ENCODE results near the gene OSGIN1.
"Not testable (repeated sequence)": the region's sequence is repeated elsewhere in the genome, so short reads cannot be mapped to it uniquely, and the experiment has no call there.

OSGIN1 gene

DNA sequence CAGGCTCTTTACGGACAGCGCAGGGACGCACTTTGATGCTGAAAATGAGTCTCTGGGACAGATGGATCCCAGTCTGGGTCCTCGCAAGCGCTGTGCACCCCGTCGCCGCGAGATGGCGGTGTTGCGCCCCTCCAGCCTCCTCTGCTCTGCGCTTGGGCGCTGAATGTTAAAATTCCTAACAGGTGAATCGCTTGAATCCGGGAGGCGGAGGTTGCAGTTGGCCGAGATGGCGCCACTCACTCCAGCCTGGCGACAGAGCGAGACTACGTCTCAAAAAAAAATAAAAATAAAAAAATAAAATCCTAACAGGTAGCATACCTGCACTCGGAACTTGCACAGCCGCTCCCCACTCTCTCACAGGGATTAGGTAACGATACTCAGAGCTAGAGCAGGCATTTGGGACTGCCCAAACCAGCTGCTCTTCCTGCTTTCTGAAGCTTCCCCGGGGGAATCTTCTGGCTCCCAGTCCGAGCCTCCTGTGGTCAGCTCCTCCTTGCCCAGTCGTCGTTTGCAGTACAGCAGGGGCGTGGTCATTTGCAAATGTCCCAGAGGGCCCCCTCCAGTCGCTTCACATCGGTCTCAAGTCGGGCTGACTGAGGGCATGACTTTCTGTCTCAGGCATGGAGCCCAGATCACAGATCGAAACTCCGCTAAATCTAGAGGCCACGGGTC, 26.2 kb upstream of the OSGIN1 start:
- DNase-seq (ENCODE audit: low read depth) = peak; percentile 60

DNA sequence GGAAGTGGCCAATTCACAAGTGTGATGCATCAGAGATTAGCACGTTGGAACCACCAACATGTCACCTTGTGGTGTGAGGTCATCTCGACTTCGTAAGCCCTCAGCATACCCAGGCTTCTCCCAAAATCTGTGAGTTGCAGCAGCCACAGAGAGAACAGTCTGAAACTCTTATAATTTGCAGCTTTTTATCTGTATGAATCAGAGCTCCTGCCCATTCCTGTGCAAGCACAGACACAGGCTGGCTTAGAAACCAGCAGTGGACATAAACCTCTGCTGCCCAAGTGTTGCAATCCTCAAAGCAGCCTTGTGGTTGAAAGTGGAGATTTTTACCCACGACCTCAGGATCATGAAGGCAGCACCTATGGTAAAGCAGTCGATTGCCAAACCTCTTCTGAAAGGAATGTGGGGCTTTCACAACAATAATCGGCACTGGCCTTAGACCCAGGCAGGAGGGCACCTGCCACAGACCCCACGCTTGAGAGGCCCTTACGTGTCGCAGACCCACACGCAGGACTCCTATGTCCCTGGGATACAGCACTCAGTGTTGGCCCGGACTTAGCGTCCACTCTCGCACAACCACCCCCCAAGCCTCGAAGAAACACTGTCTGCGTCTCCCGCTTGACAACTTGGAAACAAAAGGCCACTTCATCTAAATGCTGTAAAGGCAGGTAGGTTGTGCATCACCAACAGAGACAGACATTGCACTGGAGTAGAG, 24.5 kb upstream of the OSGIN1 start:
- no peak for DNase-seq (ENCODE audit: low read depth)

DNA sequence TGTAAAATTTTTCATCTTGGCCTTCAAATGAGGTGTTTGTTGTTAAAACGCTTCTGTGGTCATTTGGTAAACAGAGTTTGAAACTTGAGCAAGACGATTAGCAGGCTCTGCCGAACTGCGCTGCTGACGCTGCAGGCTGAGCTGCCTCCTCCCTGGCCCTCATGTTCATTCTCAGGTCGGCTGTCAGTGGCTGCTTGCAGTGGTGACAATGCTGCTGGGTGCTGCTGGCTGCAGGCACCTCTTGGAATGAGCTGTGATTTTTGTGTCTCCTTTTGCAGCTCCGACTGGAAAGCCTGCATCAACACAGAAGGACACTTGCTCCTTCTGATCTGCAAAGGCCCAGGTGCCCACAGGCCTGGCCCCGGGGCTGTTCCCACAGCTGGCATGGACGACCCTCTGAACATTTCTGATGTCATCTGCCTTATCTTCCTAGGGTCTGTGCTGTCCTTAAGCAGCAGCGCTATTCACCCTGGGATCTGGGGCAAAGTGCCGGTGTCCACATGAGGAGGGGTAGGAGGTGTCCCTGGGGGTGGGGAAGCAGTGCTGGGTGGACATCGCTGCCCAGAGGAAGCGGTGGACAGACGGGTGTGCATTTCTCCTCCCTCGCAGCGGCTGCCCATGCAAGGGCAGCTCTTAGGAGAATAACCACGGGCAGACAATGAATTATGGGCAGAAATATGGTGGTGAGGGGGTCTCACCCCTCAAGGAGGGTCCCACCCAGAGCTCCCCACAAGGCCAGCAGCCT, 23.1 kb upstream of the OSGIN1 start:
- no peak for DNase-seq (ENCODE audit: low read depth)

DNA sequence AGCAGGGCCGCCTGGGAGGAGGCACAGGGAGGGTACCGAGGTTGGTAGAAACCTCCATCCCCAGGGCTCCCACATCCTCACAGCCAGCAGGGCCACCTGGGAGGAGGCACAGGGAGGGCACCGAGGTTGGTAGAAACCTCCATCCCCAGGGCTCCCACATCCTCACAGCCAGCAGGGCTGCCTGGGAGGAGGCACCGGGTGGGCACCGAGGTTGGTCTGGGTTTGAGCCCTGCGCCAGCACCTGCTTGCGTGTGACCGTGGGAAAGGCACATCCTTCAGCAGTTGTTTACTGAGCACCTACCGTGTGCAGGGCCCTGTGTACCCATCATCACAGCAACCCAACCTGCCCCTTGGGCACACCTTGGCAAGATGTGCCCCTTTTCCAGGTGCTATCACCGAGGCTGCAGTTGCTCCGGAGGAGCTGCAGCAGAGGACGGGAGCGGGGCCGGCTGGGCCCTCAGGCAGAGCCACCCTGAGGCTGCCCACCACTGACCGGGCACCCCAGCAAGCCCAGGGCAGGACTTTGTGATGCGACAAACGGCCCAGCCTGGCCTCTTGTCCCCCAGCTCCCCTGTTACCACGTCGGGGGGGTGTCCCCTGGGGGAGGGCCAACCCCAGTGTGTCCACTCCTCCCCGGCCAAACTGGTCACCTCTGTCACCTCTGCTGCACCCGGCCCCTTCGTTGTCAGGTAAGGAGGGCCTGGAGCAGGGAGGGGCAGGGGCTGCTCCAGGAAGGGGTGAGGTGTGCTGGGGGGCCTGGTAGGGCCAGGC, 22.1 kb upstream of the OSGIN1 start:
- no peak for DNase-seq (ENCODE audit: low read depth)

DNA sequence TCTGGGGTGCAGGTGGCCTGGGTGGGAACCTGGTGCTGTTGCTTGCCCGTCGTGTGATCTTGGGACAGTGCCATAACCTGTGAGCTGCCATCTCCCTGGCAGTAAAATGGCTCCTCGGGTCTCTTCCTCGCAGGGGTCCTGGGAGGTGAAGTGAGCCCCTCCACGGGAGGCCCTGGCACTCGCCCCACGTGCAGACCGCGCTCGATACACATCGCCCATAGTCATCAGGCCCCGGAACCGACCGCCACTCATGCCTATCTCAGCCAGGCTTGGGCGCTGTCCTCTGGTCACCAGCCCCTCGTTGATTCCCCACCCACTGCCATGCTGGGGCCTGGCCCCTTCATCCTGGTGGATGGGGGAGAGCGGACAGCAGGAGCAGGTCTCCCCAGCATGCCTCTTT, 21.5 kb upstream of the OSGIN1 start:
- no peak for DNase-seq (ENCODE audit: low read depth)

DNA sequence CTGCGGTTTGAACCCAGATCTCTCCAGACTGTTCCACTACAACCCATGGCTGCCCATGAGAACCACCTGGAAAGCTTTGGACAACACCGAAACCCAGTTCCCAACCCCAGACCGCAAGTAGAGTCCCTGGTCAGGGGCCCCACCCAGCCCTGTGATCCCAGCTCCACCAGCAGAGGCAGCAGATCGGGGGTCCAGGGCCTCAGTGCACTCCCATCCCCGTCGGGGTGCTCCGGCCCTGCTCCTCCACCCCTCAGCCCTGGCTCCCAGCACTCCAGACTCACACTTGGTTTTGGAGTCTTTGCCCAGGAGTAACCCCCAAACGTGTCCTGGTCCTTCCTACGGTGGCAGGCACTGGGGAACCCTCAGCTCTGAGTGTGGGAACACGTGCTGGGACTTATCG, 20.7 kb upstream of the OSGIN1 start:
- DNase-seq (ENCODE audit: low read depth) = no peak

DNA sequence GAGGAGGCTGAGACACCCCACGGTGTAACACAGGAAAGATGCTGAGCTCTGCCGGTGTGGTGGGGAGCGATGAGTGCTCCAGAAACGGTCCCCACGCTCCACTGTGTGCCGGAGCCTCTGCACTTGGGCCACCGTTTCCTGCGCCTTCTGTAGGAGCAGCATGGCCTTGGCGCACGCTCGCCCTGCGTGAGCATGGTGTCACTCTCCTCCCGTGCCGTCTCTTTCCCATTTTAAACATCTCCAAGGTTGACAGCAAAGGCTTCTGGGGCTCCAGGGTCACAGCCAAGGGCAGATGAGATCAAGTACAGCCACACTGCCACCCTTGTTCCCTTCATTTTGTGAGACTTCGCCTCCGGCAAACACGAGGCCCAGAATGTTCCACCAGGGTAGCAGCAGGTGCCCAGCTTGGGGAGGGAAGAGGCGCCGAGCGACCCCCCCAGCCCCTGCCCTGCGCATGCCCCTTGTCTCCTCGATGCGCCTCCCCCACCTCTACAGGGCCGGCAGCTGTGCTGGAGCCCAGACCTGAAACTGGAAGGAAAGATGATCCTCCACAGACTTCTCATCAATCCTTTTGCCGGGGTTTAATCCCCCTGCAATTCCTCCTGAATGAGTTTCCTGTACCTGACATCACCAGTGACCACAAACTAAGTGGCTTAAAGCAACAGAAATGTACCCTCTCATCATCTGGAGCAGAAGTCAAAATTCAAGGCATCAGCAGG, 19.9 kb upstream of the OSGIN1 start:
- no peak for DNase-seq (ENCODE audit: low read depth)

DNA sequence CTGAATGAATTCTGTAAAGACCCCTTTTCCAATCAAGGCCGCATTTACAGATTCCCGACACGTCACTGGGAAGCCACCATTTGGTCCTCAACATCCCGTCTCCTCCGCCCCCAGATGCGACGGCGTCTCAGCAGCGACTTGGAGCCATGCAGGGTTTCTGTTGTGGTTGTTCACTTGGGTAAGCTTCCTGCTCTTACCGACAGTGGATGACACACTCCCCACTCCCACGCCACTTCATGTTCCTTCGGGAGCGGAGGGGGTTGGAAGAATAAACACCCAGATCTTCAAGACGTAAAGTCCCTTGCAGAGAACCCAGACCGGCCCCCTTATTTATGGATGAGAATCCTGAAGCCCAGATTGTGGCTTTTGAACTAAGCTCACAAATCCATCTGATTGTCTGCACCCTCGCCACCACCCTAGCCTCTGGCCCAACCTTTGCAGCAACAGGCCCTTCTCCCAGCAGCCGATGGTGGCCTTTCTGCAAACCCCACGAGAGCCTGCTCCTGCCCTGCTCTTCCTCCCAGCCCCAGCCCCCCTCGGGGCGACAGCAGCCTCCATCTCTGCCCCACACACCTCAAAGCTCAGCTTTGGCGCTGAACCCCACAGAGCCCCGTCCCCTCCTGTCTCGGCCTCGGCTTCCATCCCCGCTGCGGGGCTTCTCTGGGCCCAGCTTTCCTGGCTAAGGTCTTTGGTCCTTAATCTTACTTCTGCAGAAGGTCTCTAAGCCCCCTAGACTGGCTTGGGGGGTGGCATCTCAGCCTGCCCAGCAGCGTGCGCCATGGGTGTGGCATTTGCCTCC, 19.0 kb upstream of the OSGIN1 start:
- DNase-seq (ENCODE audit: low read depth) = no peak

DNA sequence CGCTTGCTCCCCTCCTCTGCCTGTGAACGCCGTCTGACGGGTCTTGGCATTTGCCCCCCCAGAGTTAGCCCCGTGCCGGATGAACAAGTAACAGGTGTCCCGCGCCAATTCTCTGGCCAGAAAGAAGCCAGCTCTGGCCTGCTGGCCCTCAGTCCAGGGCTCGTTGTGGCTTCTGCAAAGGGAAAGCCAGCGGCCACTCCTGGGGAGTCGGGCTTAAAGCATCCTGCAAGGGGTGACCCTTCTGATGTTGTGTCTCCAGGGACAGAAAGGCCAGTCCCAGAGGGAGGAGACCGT, 18.4 kb upstream of the OSGIN1 start:
- no peak for DNase-seq (ENCODE audit: low read depth)

DNA sequence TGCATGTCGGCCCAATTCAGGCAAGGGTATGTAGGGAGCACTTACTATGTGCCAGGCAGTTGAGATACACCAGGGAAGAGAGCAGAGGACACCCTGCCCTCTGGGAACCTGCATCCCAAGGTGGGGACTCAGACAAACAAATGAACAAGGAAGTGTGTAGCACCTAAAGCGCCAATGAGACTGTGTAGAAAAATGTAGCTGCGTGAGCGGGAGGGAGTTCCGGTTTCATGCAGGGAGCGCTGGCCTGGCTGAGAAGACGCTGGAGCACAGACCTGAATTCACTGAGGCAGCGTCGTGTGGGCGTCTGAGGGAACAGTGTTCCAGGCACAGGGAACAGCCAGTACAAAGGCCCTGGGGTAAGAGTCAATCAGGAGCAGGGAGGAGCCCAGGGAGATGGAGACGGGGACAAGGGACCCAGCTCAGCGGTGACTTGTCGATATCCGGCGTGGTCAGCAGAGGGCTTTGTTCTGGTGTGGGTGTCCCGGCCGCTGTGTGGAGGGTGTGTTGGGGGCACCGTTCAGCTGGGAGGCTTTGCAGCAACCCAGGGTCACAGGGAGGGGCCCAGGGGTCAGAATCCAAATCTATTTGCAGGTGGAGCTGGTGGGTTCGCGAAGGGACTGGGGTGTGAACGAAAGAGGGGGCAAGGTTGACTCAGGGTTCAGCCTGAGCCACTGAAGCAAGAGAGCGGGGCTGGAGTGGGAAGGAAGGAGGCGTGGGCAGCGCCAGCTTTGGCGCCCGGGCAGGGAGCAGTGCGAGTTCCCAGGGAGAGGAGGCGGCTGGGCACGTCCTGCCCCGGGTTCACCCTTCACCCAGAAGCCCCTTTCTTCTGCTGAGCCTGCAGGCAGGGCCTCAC, 17.8 kb upstream of the OSGIN1 start:
- no peak for DNase-seq (ENCODE audit: low read depth)

DNA sequence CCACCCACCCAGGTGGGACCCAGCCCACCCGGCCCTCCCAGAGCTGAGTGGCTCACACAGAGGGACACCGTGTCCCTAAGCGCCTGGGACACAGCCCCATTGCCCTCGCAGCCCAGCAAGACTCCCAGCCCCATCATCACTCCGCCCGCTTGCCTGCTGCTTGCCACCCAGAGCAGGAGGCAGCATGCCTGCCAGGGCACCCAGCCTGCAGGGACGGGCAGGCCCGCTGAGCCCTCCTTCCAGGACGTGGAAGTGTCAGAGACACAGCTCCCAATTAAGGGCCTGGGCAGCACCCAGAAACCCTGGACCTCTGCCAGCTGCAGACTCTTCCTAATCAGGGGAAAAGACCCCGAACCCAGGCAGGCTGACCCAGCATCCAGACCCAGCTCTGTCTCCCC, 17.2 kb upstream of the OSGIN1 start:
- no peak for DNase-seq (ENCODE audit: low read depth)

DNA sequence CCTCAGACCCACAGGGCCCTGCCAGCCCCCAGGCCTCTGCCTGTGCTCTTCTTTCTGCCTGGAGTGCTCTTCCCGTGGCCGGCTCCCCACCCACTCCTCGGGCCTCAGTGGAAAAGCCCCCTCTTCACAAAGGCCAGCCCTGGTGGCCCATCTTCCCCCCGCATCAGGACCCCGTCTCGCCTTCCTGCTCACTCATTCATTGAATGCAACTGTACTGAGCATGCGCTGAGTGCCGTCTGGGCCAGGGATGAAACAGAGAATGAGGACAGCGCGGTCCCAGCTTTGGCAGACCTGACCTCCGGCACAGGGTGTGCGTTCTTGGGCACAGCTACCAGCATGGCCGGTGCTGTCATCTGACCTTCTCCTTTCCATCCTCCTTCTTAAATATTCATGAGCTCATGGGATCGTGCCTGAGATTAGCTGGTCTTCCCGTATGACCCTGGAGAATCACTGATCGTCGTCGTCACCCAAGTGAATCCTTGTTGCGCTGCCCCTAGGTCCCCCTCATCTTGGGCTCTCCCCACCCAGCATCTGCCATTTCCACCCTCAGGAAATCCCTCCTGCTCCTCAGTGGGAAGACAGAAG, 16.4 kb upstream of the OSGIN1 start:
- DNase-seq (ENCODE audit: low read depth) = no peak

DNA sequence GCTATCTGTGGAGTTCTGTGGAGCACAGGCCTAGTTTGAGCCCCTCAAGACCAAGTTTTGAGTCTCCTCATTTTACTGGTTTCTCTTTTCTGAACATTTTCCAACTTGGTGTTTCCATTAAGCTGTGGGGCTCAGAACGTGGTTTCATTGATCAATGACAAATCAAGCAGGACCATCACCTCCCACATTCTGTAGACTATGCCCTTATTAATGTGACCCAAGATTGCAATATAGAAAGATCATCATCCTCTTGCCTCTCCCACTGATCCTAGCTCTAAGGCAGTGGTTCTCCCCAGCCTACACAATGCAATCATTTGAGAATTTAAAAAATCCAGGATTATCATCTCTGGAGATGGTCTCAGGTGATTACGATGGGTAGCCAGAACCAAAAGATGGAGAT, 15.8 kb upstream of the OSGIN1 start:
- no peak for DNase-seq (ENCODE audit: low read depth)

DNA sequence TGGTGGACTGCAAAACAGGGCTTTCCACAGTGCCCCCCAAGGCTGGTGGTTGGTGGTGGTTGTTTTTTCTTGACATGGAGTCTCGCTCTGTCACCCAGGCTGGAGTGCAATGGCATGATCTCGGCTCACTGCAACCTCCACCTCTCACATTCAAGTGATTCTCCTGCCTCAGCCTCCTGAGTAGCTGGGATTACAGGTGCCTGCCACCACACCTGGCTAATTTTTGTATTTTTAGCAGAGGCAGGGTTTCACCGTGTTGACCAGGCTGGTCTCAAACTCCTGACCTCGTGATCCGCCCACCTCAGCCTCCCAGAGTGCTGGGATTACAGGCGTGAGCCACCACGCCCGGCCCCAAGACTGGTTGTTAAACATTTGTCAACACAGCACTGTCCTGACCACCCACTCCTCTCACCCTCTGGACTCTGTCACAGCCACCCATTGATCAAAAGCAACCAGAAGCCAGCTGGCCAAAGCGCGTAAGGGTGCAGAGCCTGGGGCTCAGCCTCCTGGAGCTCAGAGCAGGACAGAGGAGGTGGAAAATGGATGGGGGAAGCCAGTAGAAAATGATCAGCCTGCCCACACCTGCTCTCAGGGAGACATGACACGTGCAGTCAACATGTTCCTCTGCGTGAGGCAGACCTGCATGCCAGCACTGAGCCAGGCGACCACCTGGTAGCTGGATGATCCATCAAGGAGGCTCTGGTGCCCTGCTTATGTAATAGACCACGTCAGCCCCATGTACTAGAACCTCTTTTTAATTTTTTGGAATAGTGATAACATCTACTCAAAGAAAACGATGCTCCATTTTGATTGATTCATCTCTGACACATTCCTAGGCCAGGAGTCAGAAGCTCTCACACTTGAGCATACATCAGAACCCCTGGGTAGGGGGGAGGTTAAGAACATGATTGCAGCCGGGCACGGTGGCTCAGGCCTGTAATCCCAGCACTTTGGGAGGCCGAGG, 14.8 kb upstream of the OSGIN1 start:
- DNase-seq (ENCODE audit: low read depth) = no peak

DNA sequence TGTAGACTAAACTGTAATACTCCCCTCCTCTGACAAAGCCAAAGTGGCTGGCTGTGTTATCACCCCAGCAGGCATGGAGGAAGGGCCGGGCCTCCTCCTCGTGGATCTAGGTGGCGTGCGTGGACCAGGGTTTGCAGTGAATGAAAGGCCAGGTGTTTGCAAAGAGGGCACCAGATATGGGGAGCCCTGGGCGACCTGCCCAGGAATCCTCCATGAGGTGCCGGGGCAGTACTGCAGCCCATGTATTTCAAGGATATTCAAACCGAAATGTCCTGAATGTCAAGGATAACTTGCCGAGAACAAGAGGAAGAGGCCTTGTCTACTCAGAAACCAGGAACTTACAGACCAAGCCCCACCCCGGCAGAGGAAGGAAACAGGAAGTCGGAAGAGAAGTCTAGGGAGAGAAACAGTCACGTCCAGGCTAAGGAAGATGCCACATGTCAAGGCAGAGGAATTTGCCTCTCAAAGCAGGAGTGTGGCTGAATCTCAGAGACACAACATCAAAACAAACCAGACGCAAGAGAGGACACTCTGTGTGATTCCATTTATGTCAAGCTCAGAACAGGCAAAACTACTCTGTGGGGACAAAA, 13.7 kb upstream of the OSGIN1 start:
- DNase-seq (ENCODE audit: low read depth) = no peak

DNA sequence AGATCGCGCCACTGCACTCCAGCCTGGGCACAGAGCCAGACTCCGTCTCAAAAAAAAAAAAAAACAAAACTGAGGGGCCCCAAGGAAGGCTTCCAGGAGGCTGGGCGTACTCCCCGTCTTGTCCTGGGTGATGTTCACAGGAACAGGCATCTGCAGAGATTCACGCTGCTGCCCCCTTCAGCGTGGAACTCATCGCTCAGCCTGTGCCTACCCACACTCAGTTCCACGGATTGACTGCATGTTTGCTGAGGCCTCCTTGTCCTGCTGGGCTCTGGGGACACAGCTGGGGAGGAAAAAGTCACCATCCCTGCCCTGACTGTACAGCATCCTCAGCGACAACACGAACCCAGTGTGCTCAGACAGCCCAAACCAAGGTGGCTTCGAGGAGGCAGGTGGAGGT, 12.9 kb upstream of the OSGIN1 start:
- DNase-seq (ENCODE audit: low read depth) = no peak

DNA sequence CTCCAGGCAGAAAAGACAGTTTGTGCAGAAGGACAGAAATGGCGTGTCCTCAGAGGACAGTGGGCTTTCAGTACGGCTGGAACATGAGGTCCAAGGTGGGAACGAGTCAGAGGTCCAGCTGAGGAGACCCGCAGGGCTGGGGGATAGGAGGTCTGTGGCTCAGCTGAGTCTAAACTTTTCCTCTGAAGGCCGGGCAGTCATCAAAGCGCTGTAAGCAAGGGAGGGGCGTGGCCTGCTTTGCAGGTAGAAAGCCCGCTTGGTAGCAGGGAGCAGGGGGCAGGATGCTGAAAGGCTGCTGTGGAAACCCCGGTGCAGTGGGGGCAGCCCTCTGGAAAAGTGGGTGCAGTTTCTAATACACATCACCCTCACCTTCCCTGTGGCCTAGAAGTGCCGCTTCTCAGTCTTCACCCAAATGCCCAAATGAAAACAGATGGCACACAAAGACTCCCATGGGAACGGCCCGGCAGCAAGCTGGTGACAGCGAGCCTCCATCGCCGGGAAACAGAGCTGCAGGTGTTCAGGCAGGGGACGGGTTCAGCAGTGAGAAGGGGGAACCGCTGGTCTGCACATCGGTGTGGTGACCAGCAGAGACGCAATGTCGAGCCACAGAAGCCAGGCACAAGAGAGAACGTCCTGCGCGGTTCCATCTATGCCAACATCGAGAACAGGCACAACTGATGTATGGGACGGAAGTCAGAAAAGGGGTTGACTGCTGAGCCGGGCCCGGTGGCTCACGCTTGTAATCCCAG, 12.2 kb upstream of the OSGIN1 start:
- no peak for DNase-seq (ENCODE audit: low read depth)

DNA sequence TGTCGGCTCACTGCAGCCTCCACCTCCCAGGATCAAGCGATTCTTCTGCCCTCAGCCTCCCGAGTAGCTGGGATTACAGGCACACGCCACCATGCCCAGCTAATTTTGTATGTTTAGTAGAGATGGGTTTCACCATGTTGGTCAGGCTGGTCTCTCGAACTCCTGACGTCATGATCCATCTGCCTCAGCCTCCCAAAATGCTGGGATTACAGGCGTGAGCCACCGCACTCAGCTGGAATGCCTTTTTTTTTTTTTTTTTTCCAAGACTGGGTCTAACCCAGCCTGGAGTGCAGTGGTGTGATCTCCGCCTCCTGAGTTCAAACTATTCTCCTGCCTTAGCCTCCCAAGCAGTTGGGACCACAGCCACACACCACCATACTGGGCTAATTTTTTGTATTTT, 11.5 kb upstream of the OSGIN1 start:
- DNase-seq (ENCODE audit: low read depth) = not testable (repeated sequence)

Measured in activated T-cell treated with anti-CD3 and anti-CD28 coated beads for 48 hours (primary cell).